ENCODE data around the gene GALM. TPM values are rescaled to one million over a fixed set of nuclear protein-coding genes. Genes with fewer than 3 reads are reported as not detected.
"Not testable (repeated sequence)": the region's sequence is repeated elsewhere in the genome, so short reads cannot be mapped to it uniquely, and the experiment has no call there.

The GALM gene
- total RNA-seq, 1 donor from 2014 or later: 51.0 TPM

DNA sequence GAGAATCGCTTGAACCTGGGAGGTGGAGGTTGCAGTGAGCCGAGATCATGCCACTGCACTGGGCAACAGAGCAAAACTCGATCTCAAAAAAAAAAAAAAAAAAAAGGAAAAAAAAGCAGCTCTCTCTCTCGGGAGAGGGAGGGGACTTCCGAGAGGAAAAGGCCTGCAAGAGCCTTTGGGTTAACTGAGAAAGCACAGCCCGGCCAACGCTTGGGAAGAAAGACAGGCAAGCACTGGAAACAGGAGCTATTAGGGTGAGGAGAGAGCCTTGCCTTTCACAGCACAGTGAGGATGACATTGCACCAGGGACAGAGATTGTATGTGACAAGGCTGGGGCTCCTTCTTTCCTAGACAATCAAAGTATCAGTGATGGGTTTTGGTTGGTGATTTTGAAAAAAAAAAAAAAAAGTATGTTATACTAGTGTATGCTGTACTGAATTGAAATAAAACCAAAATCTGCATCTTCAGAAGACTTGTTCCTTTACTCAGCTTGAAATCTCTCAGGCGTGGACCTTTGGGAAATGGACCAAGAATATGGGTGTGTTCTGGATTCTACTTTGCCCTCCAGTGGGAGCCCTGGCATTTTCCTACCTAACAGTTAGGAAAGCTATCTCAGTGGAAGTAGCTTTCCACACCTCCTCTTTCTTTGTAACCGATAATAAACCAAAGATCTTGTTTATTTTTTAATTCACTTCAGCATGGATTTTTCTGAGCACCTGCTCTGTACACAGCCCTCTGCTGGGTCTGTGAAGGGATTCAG lies 68.6 kb downstream of the GALM start:
- intact Hi-C loops (cut with micrococcal nuclease): no loop called here

DNA sequence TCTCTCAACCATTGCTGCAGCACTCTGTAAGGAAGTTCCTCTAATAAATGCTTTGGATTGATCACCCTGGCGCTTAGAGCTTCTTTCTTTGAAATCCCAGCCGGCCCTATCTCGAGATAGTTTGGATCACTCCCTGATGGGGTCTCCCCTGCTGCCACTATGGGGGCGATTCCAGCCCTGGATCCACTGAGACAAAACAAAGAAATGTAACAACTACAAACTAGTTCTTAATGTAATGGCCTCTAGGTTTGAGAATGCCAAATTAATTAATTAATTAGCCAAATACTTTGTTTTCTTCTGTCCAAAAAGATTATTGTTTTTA lies 70.0 kb downstream of the GALM start:
- intact Hi-C loops (cut with micrococcal nuclease): no loop called here

DNA sequence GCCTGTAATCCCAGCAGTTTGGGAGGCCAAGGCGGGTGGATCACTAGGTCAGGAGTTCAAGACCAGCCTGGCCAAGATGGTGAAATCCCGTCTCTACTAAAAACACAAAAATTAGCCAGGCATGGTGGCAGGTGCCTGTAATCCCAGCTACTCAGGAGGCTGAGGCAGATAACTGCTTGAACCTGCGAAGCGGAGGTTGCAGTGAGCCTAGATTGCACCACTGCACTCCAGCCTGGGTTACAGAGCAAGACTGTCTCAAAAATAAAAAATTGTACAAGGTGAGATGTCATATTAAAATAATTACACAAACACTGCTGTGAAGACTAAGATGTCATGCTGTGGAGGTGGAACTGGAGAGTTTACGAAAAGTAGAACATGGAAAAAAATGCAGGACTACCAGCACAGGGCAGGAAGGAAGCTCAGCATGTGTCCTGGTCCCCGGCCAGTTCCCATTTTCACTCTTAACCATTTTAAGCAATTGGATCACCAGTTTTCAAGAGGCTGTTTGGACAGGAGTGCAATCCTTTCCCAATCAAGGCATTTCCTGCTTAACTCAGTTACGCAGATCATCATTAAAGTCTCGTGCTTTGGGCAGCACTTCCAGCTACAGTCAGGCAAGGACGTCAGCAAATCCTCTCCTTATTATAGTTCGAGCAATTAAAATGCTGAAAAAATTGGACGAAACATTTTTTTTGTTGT lies 71.2 kb downstream of the GALM start:
- intact Hi-C loops (cut with micrococcal nuclease): not testable (repeated sequence)

- intact Hi-C loops (cut with micrococcal nuclease): no loop called here
Observed at GRCh38 chr2:38737925-38738324, 72.0 kb downstream of the GALM start.

GRCh38 chr2:38739524-38739923 lies 73.6 kb downstream of the GALM start:
- intact Hi-C loops (cut with micrococcal nuclease): no loop called here

DNA sequence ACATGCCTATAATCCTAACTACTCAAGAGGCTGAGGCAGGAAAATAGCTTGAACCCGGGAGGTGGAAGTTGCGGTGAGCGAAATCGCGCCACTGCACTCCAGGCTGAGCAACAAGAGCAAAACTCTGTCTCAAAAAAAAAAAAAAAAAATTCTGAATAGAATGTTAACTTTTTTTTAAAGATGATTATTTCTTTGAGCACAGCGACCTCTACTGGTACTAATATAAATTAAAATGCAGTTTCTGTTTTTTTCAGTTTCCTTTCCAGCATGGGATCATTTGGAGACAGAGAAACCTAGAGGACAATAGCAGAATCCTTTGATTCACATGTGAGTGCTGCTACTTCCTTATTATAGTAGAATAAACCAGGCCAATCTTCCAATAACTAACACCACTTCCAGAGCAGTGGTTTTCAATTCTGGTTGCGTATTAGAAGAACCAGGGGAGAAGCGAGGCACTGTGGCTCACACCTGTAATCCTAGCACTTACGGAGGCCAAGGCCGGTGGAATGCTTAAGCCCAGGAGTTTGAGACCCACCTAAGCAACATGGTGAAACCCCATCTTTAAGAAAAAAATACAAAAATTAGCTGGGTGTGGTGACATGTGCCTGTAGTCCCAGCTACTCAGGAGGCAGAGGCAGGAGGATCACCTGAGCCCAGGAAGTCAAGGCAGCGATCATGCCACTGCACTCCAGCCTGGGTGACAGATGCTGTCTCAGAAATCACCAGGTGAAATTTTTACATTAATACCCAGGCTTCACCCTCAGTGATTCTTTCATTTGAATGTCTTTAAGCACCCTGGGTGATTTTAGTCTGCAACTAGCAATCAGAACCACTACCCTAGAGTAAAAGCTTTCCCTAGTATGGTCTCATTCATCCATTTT lies 75.2 kb downstream of the GALM start:
- intact Hi-C loops (cut with micrococcal nuclease): loop anchor here (1.0 to 5.0 kb wide), 3 partner anchors 160 to 424 kb away; no protein-coding TSS in a partner anchor

GRCh38 chr2:38742797-38743559 lies 77.1 kb downstream of the GALM start:
- intact Hi-C loops (cut with micrococcal nuclease): loop anchor here (5.0 kb wide), 1 partner anchor 426 kb away; no protein-coding TSS in a partner anchor

- intact Hi-C loops (cut with micrococcal nuclease): loop anchor here (5.0 kb wide), 1 partner anchor 427 kb away; no protein-coding TSS in a partner anchor
Observed at GRCh38 chr2:38743672-38744398, 77.9 kb downstream of the GALM start.

- intact Hi-C loops (cut with micrococcal nuclease): loop anchor here (5.0 kb wide), 1 partner anchor 427 kb away; no protein-coding TSS in a partner anchor
Observed at GRCh38 chr2:38744399-38744780, 78.5 kb downstream of the GALM start.

DNA sequence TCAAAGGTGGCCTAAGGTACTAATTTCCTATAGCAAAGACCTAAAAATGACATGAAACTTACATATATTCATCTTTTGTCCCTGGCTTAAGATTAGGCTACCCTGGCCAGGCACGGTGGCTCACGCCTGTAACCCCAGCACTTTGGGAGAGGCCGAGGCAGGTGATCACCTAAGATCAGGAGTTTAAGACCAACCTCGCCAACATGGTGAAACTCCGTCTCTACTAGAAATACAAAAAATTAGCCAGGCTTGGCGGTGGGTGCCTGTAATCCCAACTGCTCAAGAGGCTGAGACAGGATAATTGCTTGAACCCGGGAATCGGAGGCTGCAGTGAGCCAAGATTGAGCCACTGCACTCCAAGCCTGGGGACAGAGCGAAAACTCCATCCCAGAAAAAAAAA lies 79.4 kb downstream of the GALM start:
- intact Hi-C loops (cut with micrococcal nuclease): no loop called here

- intact Hi-C loops (cut with micrococcal nuclease): no loop called here
Observed at GRCh38 chr2:38747007-38747424, 81.1 kb downstream of the GALM start.

- intact Hi-C loops (cut with micrococcal nuclease): no loop called here
Observed at GRCh38 chr2:38747819-38748218, 81.9 kb downstream of the GALM start.

DNA sequence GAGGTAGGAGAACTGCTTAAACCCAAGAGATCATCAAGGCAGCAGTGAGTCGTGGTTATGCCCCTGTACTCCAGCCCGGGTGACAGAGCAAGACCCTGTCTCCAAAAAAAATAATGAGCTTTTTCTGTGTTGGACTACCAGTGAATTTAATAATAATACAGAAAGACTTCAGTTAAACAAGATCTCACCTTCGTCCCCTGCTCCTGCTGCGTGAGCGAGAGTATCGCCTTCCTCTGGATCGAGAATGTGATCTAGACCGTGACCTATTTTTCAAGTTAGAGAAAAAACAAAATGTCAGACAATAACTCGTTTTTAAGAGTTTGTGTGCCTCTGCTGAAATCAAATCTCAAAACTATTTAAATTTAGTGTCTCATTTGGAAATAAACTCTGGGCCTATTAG lies 82.5 kb downstream of the GALM start:
- intact Hi-C loops (cut with micrococcal nuclease): no loop called here

DNA sequence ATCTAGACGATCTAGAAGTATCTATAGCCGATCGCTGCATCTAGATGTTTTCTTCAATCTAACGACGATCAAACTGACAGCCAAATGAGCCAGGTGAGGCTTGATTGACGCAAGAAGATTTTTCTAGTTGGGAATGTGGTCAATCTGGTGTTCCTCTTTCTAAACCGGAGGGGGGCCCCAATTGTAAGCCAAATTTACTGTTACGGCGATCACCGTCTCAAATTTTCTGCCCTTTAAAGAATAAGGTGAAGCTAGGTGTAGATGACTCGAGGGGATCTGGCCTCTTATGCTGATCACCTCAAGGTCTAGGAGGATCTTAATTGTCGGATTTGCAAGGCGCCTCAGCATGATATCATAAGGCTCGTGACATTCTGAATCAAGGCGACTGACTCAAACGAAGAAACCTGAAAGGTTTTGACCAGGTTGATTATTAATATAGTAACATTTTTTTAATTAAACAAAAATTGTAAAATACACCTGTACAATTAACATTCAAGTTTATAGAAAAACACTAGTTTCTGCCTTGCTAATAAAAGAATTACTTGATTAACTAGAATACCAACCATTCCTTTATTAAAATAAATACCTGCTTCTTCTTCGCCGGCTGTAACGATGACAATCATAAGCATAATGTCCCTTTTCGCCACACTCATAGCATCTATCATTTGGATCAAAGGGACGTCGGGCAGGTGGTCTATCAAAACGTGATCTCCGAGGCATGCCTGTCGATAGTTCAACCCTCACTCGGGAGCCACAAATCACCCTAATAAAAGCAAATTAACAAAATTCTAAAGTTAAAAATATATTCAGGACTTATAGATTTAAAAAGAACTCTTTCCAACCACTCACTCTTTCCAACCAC lies 83.3 kb downstream of the GALM start:
- intact Hi-C loops (cut with micrococcal nuclease): no loop called here

DNA sequence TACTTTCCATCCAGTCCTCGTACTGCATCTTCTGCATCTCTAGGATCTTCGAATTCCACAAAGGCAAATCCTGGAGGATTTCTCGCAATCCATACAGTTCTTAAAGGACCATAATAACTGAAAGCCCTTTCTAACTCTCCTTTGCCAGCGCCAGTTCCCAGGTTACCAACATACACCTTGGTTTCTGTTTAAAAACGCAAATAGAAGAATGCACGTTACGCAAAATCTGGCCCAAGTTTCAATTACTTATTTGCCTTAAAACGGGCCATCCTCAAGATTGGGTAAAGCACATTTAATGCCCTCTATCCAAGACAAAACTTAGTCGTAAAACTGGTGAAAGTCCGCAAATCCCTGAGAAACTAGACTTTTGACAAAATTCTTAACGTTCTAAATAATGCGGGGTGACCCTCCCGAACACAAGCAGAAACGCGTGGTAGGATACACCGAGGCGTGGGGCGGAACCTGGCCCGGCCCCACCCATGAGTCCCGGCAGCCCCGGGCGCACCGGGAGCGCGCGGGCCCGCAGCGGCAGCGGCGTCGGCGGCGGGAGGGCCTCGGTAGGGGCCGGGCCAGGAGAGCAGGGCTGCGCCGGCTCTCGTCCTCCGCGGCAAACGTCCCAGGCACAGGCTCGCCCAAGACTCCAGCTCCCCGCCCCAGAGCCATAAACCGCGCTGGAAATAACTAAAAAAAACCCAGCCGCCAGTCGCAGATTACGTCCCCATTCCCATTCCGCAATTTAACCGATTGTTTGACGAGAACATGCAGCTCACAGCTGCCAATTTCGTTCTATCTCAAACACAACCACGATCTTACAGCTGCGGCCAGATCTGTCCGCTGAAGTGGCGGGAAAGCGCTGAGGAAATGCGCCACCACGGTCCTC lies 84.3 kb downstream of the GALM start:
- intact Hi-C loops (cut with micrococcal nuclease): loop anchor here (2.0 to 5.0 kb wide), 4 partner anchors 83 to 673 kb away; partner anchors contain the start of genes CYP1B1 and GALM

GRCh38 chr2:38750891-38751595 lies 85.1 kb downstream of the GALM start, which contains the start of gene SRSF7:
Gene SRSF7 (minus strand): TSS chr2:38751361. CDS start chr2:38751256, 105 bp downstream.
- intact Hi-C loops (cut with micrococcal nuclease): loop anchor here (1.0 to 5.0 kb wide), 7 partner anchors 27 to 674 kb away; partner anchors contain the start of genes ATL2, CYP1B1, GALM and GEMIN6
